ENCODE results near the gene COQ10A. TPM values are rescaled to one million over a fixed set of nuclear protein-coding genes. Genes with fewer than 3 reads are reported as not detected.
"Not testable (repeated sequence)": the region's sequence is repeated elsewhere in the genome, so short reads cannot be mapped to it uniquely, and the experiment has no call there.

The COQ10A gene
- total RNA-seq, 1 donor from 2014 or later: 14.4 TPM

GRCh38 chr12:56258068-56258819 is 8.5 kb upstream of the COQ10A start, which contains the start of gene ANKRD52:
TSS of gene ANKRD52 (minus strand) at chr12:56258384. CDS start at chr12:56258269, 115 bp downstream.
- peaks cover 19% of the 10 kb centered on the region for H3K36me3 Mint-ChIP-seq (ENCODE audit: unreplicated experiment)
- no peaks in the 10 kb centered on the region for H3K9me3 Mint-ChIP-seq (ENCODE audit: unreplicated experiment)
- DNase-seq (ENCODE audit: extremely low spot score, unreplicated experiment): peak; percentile 93
- H3K4me1 Mint-ChIP-seq (ENCODE audit: unreplicated experiment): peaks cover 35% of the 10 kb centered on the region
- H3K27me3 Mint-ChIP-seq (ENCODE audit: unreplicated experiment): no peaks in the 10 kb centered on the region
- H3K4me3 Mint-ChIP-seq (ENCODE audit: unreplicated experiment): peak within 1 kb of the TSS; percentile 93
- H3K27ac Mint-ChIP-seq (ENCODE audit: unreplicated experiment): peak within 1 kb of the TSS; percentile 87
- TF ChIP-seq, protein P1, sequence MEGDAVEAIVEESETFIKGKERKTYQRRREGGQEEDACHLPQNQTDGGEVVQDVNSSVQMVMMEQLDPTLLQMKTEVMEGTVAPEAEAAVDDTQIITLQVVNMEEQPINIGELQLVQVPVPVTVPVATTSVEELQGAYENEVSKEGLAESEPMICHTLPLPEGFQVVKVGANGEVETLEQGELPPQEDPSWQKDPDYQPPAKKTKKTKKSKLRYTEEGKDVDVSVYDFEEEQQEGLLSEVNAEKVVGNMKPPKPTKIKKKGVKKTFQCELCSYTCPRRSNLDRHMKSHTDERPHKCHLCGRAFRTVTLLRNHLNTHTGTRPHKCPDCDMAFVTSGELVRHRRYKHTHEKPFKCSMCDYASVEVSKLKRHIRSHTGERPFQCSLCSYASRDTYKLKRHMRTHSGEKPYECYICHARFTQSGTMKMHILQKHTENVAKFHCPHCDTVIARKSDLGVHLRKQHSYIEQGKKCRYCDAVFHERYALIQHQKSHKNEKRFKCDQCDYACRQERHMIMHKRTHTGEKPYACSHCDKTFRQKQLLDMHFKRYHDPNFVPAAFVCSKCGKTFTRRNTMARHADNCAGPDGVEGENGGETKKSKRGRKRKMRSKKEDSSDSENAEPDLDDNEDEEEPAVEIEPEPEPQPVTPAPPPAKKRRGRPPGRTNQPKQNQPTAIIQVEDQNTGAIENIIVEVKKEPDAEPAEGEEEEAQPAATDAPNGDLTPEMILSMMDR (IDR thresholded peaks at IDR 0.05): peak; percentile 91

DNA sequence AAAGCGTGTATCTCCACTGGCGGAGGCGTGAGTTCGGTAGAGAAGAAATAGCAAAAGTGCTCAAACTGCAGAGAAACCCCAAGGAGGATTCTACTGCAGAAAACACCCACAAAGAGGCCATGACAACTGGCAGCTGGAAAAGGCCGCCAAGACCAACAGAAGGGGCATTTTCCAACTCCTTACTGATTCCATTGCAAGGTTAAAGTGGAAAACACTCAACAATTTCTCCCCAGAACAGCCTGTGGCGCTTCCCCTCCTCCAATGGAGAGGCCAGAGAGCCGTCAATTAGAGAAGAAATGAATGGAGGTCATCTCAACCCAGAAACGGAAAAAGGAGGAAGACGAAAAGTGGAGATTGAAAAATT is 7.9 kb upstream of the COQ10A start:
- H3K27me3 Mint-ChIP-seq (ENCODE audit: unreplicated experiment): no peaks in the 10 kb centered on the region
- peak overlapping the region; percentile 86 for H3K27ac Mint-ChIP-seq (ENCODE audit: unreplicated experiment)
- DNase-seq (ENCODE audit: extremely low spot score, unreplicated experiment): no peak
- no peaks in the 10 kb centered on the region for H3K9me3 Mint-ChIP-seq (ENCODE audit: unreplicated experiment)
- TF ChIP-seq, protein P1 (IDR thresholded peaks at IDR 0.05): no peak
- peak overlapping the region; percentile 72 for H3K4me3 Mint-ChIP-seq (ENCODE audit: unreplicated experiment)
- peaks cover 14% of the 10 kb centered on the region for H3K36me3 Mint-ChIP-seq (ENCODE audit: unreplicated experiment)
- peaks cover 35% of the 10 kb centered on the region for H3K4me1 Mint-ChIP-seq (ENCODE audit: unreplicated experiment)

GRCh38 chr12:56260380-56260779 is 6.4 kb upstream of the COQ10A start:
- TF ChIP-seq, protein P1 (IDR thresholded peaks at IDR 0.05): no peak
- no peaks in the 10 kb centered on the region for H3K27me3 Mint-ChIP-seq (ENCODE audit: unreplicated experiment)
- H3K36me3 Mint-ChIP-seq (ENCODE audit: unreplicated experiment): peaks cover 4% of the 10 kb centered on the region
- H3K9me3 Mint-ChIP-seq (ENCODE audit: unreplicated experiment): no peaks in the 10 kb centered on the region
- no peak for DNase-seq (ENCODE audit: extremely low spot score, unreplicated experiment)
- H3K27ac Mint-ChIP-seq (ENCODE audit: unreplicated experiment): peak overlapping the region; percentile 7
- H3K4me1 Mint-ChIP-seq (ENCODE audit: unreplicated experiment): peaks cover 35% of the 10 kb centered on the region
- H3K4me3 Mint-ChIP-seq (ENCODE audit: unreplicated experiment): no peak overlapping the region

GRCh38 chr12:56260921-56261320 is 5.8 kb upstream of the COQ10A start:
- Mint-ChIP-seq H3K4me3 (ENCODE audit: unreplicated experiment) (no peak overlapping the region), H3K36me3 (ENCODE audit: unreplicated experiment) (peaks cover 4% of the 10 kb centered on the region), H3K27me3 (ENCODE audit: unreplicated experiment) (no peaks in the 10 kb centered on the region), H3K4me1 (ENCODE audit: unreplicated experiment) (peaks cover 39% of the 10 kb centered on the region), H3K27ac (ENCODE audit: unreplicated experiment) (no peak overlapping the region), H3K9me3 (ENCODE audit: unreplicated experiment) (no peaks in the 10 kb centered on the region)
- TF ChIP-seq, protein P1 (IDR thresholded peaks at IDR 0.05): no peak
- no peak for DNase-seq (ENCODE audit: extremely low spot score, unreplicated experiment)

- Mint-ChIP-seq H3K27me3 (ENCODE audit: unreplicated experiment) (no peaks in the 10 kb centered on the region), H3K9me3 (ENCODE audit: unreplicated experiment) (no peaks in the 10 kb centered on the region), H3K4me3 (ENCODE audit: unreplicated experiment) (no peak overlapping the region), H3K36me3 (ENCODE audit: unreplicated experiment) (no peaks in the 10 kb centered on the region), H3K4me1 (ENCODE audit: unreplicated experiment) (peaks cover 37% of the 10 kb centered on the region), H3K27ac (ENCODE audit: unreplicated experiment) (peak overlapping the region; percentile 65)
- no peak for DNase-seq (ENCODE audit: extremely low spot score, unreplicated experiment)
- TF ChIP-seq, protein P1 (IDR thresholded peaks at IDR 0.05): no peak
Measured at GRCh38 chr12:56261503-56262232, 5.1 kb upstream of the COQ10A start.

- H3K4me3 Mint-ChIP-seq (ENCODE audit: unreplicated experiment); H3K27me3 Mint-ChIP-seq (ENCODE audit: unreplicated experiment); DNase-seq (ENCODE audit: extremely low spot score, unreplicated experiment); H3K27ac Mint-ChIP-seq (ENCODE audit: unreplicated experiment); H3K36me3 Mint-ChIP-seq (ENCODE audit: unreplicated experiment); H3K9me3 Mint-ChIP-seq (ENCODE audit: unreplicated experiment): not testable (repeated sequence)
- peaks cover 39% of the 10 kb centered on the region for H3K4me1 Mint-ChIP-seq (ENCODE audit: unreplicated experiment)
Measured at GRCh38 chr12:56262955-56263354, 3.8 kb upstream of the COQ10A start.

DNA sequence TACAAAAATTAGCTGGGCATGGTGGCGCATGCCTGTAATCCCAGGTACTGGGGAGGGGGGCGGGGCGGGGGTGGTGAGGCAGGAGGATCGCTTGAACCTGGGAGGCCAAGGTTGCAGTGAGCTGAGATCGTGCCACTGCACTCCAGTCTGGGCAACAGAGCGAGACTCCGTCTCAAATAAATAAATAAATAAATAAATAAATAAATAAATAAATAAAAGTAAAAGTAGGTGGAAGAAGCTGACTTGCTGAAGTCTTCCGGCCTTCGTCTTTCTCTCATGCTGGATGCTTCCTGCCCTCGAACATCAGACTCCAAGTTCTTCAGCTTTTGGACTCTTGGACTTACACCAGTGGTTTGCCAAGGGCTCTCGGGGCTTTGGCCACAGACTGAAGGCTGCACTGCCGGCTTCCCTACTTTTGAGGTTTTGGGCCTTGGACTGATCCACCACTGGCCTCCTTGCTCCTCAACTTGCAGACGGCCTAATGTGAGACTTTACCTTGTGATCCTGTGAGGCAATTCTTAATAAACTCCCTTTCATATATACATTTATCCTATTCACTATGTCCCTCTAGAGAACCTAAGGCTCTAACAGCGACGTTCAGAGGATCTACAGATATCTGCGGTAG is 562 bp upstream of the COQ10A start:
- not testable (repeated sequence) for H3K27me3 Mint-ChIP-seq (ENCODE audit: unreplicated experiment); DNase-seq (ENCODE audit: extremely low spot score, unreplicated experiment); H3K9me3 Mint-ChIP-seq (ENCODE audit: unreplicated experiment)
- Mint-ChIP-seq H3K27ac (ENCODE audit: unreplicated experiment) (peak overlapping the region; percentile 95), H3K4me1 (ENCODE audit: unreplicated experiment) (peaks cover 28% of the 10 kb centered on the region), H3K36me3 (ENCODE audit: unreplicated experiment) (peaks cover 11% of the 10 kb centered on the region), H3K4me3 (ENCODE audit: unreplicated experiment) (peak overlapping the region; percentile 85)
